DOHH2 (cell line): ENCODE data around the gene RPL21.

Experiments
- H3F3A ChIP-seq: fragments of 200-600 bp; sonication (generic), shearing (Covaris generic); 2 replicates; pipeline ENCODE4 v1.6.0; 2016; ENCODE audit warnings: antibody characterized with exemption, mild to moderate bottlenecking; ENCODE audit not compliant: control insufficient read depth, insufficient read depth
- H3K27ac ChIP-seq: fragments of 200-600 bp; sonication (generic); 2 replicates; pipeline ENCODE4 v1.5.1; 2014; ENCODE audit warnings: low read depth, mild to moderate bottlenecking, low read length, moderate library complexity
- H3K27me3 ChIP-seq: fragments of 200-600 bp; sonication (generic); 2 replicates; pipeline ENCODE4 v1.6.1; 2014; ENCODE audit warnings: mild to moderate bottlenecking, low read length, mixed read lengths; ENCODE audit not compliant: control insufficient read depth
- H3K36me3 ChIP-seq: fragments of 200-600 bp; sonication (generic); 2 replicates; pipeline ENCODE4 v1.6.1; 2014; ENCODE audit warnings: mild to moderate bottlenecking, low read length, moderate library complexity, mixed read lengths; ENCODE audit not compliant: control insufficient read depth
- H3K4me1 ChIP-seq: fragments of 200-600 bp; sonication (generic); 2 replicates; pipeline ENCODE4 v1.6.1; 2014; ENCODE audit warnings: mild to moderate bottlenecking, low read length, mixed read lengths; ENCODE audit not compliant: control insufficient read depth
- H3K4me2 ChIP-seq: fragments of 200-600 bp; sonication (generic); 2 replicates; pipeline ENCODE4 v1.6.0; 2014; ENCODE audit warnings: mild to moderate bottlenecking, low read length, moderate library complexity
- H3K4me3 ChIP-seq: fragments of 200-600 bp; sonication (generic); 2 replicates; pipeline ENCODE4 v1.5.1; 2014; ENCODE audit warnings: mild to moderate bottlenecking, low read length, mixed read lengths
- H3K79me2 ChIP-seq: fragments of 200-600 bp; sonication (generic); 2 replicates; pipeline ENCODE4 v1.6.1; 2014; ENCODE audit warnings: mild to moderate bottlenecking, low read length, mixed read lengths; ENCODE audit not compliant: control insufficient read depth
- H3K9me2 ChIP-seq: fragments of 200-600 bp; sonication (generic); replicated peaks from 2 replicates; pipeline ENCODE4 v1.6.1; 2014; ENCODE audit warnings: mild to moderate bottlenecking, low read length, mixed read lengths; ENCODE audit not compliant: control insufficient read depth
- H3K9me3 ChIP-seq: fragments of 200-600 bp; sonication (generic); 2 replicates; pipeline ENCODE4 v1.6.1; 2014; ENCODE audit warnings: antibody characterized with exemption, low read length, mixed read lengths; ENCODE audit not compliant: control insufficient read depth, insufficient read depth
- H4K20me1 ChIP-seq: fragments of 200-600 bp; sonication (generic); 2 replicates; pipeline ENCODE4 v1.6.0; 2014; ENCODE audit warnings: low read depth, mild to moderate bottlenecking, antibody characterized with exemption, low read length, moderate library complexity; ENCODE audit not compliant: control insufficient read depth, insufficient read depth
- EZH2phosphoT487 ChIP-seq: fragments of 200-600 bp; sonication (generic); IDR thresholded peaks from 2 replicates; pipeline ENCODE4 v1.6.1; 2017; ENCODE audit warnings: borderline replicate concordance, mild to moderate bottlenecking, antibody characterized with exemption, low read length, moderate library complexity, mixed read lengths
- TF ChIP-seq, protein P1 (sequence below): fragments of 200-600 bp; sonication (generic); IDR thresholded peaks from one replicate; pipeline ENCODE4 v1.5.1; 2014; ENCODE audit warnings: antibody characterized with exemption, mild to moderate bottlenecking, low read depth, low read length; ENCODE audit not compliant: poor library complexity, severe bottlenecking

RPL21 gene

DNA sequence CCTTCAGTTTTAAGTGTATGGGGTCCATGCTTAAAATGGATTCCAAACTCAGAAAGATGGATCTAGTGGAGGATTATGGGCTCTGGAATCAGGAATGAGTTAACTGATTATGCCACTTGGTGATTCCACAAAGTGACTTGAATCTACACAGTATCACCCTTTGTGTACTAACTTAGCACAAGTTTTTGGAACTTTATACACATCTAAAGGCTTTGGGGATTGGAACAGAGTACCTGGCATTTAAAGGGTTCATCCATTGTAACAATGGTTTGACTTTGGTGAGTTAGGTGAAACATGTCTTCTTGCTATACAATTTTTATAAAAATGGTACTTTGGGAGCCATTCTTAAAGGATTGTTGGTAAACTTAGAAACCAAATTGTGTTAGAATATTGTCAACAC lies 1.1 kb downstream of the RPL21 start:
- Histone ChIP-seq H3K9me2 (no peaks in the 10 kb centered on the region), H3K79me2 (peaks cover 85% of the 10 kb centered on the region), H3K4me3 (peak overlapping the region; percentile 94), H3K4me1 (peaks cover 54% of the 10 kb centered on the region), H3K9me3 (no peaks in the 10 kb centered on the region), H4K20me1 (peaks cover 17% of the 10 kb centered on the region), H3F3A (peaks cover 52% of the 10 kb centered on the region), H3K4me2 (peak overlapping the region; percentile 65), H3K27me3 (no peaks in the 10 kb centered on the region), H3K27ac (peak overlapping the region; percentile 84), H3K36me3 (peaks cover 70% of the 10 kb centered on the region)
- TF ChIP-seq, protein P1, sequence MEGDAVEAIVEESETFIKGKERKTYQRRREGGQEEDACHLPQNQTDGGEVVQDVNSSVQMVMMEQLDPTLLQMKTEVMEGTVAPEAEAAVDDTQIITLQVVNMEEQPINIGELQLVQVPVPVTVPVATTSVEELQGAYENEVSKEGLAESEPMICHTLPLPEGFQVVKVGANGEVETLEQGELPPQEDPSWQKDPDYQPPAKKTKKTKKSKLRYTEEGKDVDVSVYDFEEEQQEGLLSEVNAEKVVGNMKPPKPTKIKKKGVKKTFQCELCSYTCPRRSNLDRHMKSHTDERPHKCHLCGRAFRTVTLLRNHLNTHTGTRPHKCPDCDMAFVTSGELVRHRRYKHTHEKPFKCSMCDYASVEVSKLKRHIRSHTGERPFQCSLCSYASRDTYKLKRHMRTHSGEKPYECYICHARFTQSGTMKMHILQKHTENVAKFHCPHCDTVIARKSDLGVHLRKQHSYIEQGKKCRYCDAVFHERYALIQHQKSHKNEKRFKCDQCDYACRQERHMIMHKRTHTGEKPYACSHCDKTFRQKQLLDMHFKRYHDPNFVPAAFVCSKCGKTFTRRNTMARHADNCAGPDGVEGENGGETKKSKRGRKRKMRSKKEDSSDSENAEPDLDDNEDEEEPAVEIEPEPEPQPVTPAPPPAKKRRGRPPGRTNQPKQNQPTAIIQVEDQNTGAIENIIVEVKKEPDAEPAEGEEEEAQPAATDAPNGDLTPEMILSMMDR = no peak
- no peak for TF ChIP-seq EZH2phosphoT487

DNA sequence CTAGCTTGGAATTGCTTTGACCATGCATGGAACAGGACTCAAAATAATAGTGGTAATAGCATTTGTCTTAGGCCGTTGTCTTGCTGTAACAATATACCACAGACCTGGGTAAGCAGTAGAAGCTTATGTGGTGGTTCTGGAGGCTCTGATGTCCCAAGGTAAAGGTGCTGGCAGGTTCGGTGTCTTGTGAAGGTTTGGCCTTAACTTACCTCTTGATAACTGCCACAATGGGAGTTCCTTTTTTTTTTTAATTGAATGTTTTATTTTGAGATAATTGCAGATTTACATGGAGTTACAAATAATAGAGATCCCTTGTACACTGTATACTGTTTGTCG lies 5.8 kb downstream of the RPL21 start:
- no peaks in the 10 kb centered on the region for H3K27me3 ChIP-seq
- peaks cover 17% of the 10 kb centered on the region for H4K20me1 ChIP-seq
- no peak overlapping the region for H3K27ac ChIP-seq
- peaks cover 79% of the 10 kb centered on the region for H3K4me1 ChIP-seq
- no peak overlapping the region for H3K4me3 ChIP-seq
- H3K9me3 ChIP-seq = no peaks in the 10 kb centered on the region
- H3K36me3 ChIP-seq = peaks cover 100% of the 10 kb centered on the region
- H3K9me2 ChIP-seq = no peaks in the 10 kb centered on the region
- peaks cover 76% of the 10 kb centered on the region for H3K79me2 ChIP-seq
- H3K4me2 ChIP-seq = 0 out of 2 replicates have a peak overlapping the region, but pooled peaks have one; percentile 8
- TF ChIP-seq, protein P1 = no peak
- TF ChIP-seq EZH2phosphoT487 = no peak
- H3F3A ChIP-seq = peaks cover 93% of the 10 kb centered on the region

DNA sequence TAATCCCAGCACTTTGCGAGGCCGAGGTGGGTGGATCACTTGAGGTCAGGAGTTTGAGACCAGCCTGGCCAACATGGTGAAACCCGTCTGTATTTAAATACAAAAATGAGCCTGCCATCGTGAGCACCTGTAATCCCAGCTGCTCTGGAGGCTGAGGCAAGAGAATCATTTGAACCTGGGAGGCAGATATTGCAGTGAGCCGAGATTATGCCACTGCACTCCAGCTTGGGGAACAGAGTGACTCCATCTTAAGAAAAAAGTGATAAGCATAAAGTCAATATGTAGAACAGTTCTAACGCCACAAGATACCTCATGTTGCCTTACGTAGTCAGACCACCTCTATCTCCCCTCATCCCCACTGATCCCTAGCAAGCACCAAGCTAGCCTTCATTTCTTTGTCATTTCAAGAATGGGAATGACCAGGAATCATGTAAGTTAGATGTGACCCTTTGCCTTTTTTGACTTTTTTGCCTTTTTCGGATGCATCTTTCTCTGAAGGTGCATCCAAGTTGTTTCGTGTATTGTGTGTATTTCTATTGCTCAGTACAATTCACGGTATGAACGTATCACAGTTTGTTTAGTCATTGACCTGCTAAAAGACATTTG lies 6.4 kb downstream of the RPL21 start:
- peak overlapping the region; percentile 31 for H3K4me2 ChIP-seq
- no peaks in the 10 kb centered on the region for H3K9me2 ChIP-seq
- peak overlapping the region; percentile 54 for H3K27ac ChIP-seq
- peaks cover 90% of the 10 kb centered on the region for H3F3A ChIP-seq
- peaks cover 71% of the 10 kb centered on the region for H3K79me2 ChIP-seq
- H3K4me3 ChIP-seq = peak overlapping the region; percentile 24; the same call in 1 of the 2 replicates
- H3K27me3 ChIP-seq = no peaks in the 10 kb centered on the region
- no peak for TF ChIP-seq EZH2phosphoT487
- TF ChIP-seq, protein P1 = no peak
- H3K4me1 ChIP-seq = peaks cover 80% of the 10 kb centered on the region
- peaks cover 94% of the 10 kb centered on the region for H3K36me3 ChIP-seq
- H3K9me3 ChIP-seq = no peaks in the 10 kb centered on the region
- peaks cover 14% of the 10 kb centered on the region; the same call in 1 of the 2 replicates for H4K20me1 ChIP-seq
